HL-60 (cell line): ENCODE results near the gene SMURF2.

Source experiments
- DNase-seq, 2 experiments: peaks; one replicate each; pipeline ENCODE4 v3.0.0-alpha.2; 2010 to 2020; ENCODE audit warnings: low read depth in 1 of 2, low spot score in 1 of 2
- H3K27ac ChIP-seq: fragments of 250-450 bp; sonication (Bioruptor Pico); replicated peaks from 2 replicates; pipeline ENCODE4 v1.5.1; 2020; ENCODE audit warnings: mild to moderate bottlenecking, moderate library complexity
- H3K27me3 ChIP-seq: fragments of 250-450 bp; sonication (Bioruptor Pico); 2 replicates; pipeline ENCODE4 v1.5.1; 2021; ENCODE audit warnings: mild to moderate bottlenecking, moderate library complexity; ENCODE audit not compliant: insufficient read depth, poor library complexity, severe bottlenecking
- H3K4me3 ChIP-seq: replicated peaks from 2 replicates; pipeline ENCODE4 v1.5.1; 2011; ENCODE audit warnings: mild to moderate bottlenecking, control low read depth, low read length; ENCODE audit not compliant: insufficient read depth
- GABPA ChIP-seq: IDR thresholded peaks from 2 replicates; pipeline ENCODE4 v1.6.1; 2012; ENCODE audit warnings: low read depth
- POLR2AphosphoS5 ChIP-seq: IDR thresholded peaks from 2 replicates; pipeline ENCODE4 v1.6.1; 2012; ENCODE audit warnings: low read depth
- SPI1 ChIP-seq: IDR thresholded peaks from 2 replicates; pipeline ENCODE4 v1.6.1; 2012; ENCODE audit warnings: low read depth, mild to moderate bottlenecking, borderline replicate concordance
- TF ChIP-seq, protein P1 (sequence below): IDR thresholded peaks from one replicate; pipeline ENCODE4 v1.5.1; 2011; ENCODE audit warnings: low read length, control low read depth, inconsistent platforms; ENCODE audit not compliant: insufficient read depth
- TF ChIP-seq, protein P2 (sequence below): IDR thresholded peaks from 2 replicates; pipeline ENCODE4 v1.6.1; 2012; ENCODE audit warnings: low read depth; ENCODE audit not compliant: insufficient replicate concordance

SMURF2 gene

DNA sequence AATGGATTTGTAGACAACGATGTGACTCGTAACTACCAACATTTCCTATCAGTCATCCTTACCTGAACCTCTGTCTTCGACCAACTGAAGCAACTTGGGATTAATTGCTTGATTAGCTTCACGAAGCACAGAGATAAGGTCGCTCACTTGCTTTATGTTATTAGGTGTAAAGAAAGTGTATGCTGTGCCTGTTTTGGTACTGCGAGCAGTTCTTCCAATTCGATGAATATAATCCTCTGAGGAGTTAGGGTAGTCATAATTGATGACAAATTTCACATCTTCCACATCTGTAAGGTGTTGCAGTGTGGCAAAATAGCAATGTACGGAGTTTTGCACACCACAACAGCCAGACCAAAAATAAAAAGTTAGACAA is 161.6 kb downstream of the SMURF2 start:
- no peak overlapping the region for H3K27ac ChIP-seq
- TF ChIP-seq, protein P1, sequence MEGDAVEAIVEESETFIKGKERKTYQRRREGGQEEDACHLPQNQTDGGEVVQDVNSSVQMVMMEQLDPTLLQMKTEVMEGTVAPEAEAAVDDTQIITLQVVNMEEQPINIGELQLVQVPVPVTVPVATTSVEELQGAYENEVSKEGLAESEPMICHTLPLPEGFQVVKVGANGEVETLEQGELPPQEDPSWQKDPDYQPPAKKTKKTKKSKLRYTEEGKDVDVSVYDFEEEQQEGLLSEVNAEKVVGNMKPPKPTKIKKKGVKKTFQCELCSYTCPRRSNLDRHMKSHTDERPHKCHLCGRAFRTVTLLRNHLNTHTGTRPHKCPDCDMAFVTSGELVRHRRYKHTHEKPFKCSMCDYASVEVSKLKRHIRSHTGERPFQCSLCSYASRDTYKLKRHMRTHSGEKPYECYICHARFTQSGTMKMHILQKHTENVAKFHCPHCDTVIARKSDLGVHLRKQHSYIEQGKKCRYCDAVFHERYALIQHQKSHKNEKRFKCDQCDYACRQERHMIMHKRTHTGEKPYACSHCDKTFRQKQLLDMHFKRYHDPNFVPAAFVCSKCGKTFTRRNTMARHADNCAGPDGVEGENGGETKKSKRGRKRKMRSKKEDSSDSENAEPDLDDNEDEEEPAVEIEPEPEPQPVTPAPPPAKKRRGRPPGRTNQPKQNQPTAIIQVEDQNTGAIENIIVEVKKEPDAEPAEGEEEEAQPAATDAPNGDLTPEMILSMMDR: no peak
- TF ChIP-seq, protein P2, sequence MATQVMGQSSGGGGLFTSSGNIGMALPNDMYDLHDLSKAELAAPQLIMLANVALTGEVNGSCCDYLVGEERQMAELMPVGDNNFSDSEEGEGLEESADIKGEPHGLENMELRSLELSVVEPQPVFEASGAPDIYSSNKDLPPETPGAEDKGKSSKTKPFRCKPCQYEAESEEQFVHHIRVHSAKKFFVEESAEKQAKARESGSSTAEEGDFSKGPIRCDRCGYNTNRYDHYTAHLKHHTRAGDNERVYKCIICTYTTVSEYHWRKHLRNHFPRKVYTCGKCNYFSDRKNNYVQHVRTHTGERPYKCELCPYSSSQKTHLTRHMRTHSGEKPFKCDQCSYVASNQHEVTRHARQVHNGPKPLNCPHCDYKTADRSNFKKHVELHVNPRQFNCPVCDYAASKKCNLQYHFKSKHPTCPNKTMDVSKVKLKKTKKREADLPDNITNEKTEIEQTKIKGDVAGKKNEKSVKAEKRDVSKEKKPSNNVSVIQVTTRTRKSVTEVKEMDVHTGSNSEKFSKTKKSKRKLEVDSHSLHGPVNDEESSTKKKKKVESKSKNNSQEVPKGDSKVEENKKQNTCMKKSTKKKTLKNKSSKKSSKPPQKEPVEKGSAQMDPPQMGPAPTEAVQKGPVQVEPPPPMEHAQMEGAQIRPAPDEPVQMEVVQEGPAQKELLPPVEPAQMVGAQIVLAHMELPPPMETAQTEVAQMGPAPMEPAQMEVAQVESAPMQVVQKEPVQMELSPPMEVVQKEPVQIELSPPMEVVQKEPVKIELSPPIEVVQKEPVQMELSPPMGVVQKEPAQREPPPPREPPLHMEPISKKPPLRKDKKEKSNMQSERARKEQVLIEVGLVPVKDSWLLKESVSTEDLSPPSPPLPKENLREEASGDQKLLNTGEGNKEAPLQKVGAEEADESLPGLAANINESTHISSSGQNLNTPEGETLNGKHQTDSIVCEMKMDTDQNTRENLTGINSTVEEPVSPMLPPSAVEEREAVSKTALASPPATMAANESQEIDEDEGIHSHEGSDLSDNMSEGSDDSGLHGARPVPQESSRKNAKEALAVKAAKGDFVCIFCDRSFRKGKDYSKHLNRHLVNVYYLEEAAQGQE: no peak
- no peak for TF ChIP-seq GABPA
- no peak for TF ChIP-seq SPI1
- no peak for TF ChIP-seq POLR2AphosphoS5
- DNase-seq: peak in 1 of 2 experiments; percentile 39

DNA sequence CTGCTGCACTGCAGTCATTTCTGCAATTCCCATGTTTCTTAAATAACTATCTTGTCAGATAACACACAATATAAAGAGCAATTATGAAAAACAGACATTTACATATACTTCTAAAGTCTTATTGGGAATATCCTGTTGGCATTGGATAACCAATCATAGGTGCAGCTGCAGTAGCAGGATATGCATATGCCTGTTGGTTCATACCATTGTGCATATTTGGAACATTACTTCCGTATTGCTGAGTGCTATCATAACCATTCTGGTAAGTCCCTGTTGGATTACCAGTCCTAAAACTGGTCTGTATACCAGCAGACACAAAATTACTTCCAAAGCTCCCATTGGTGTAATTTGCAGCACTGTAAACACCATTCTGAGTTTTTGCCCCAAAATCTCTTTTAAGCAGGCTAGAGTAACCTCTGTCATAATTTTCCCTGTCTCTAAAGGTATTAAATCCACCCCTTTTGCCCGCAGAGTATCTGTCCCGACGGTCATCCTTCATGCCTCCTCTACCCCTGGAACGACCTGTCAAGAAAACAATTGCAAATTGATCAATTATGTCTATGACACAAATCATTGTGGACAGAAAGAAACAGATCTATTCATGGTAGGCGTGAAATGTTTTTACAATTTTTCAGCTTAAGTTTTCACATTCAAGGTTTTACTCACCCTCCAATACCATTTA is 162.2 kb downstream of the SMURF2 start:
- TF ChIP-seq, protein P2: no peak
- TF ChIP-seq SPI1: no peak
- TF ChIP-seq, protein P1: no peak
- no peak for TF ChIP-seq GABPA
- peak in 1 of 2 experiments; percentile 53 for DNase-seq
- H3K4me3 ChIP-seq: no peak overlapping the region
- no peak overlapping the region for H3K27ac ChIP-seq
- no peaks in the 10 kb centered on the region for H3K27me3 ChIP-seq

More for the DNA sequence above, 161.6 kb downstream of the SMURF2 start:
- Histone ChIP-seq H3K27me3 (no peaks in the 10 kb centered on the region), H3K4me3 (no peak overlapping the region)

DNA sequence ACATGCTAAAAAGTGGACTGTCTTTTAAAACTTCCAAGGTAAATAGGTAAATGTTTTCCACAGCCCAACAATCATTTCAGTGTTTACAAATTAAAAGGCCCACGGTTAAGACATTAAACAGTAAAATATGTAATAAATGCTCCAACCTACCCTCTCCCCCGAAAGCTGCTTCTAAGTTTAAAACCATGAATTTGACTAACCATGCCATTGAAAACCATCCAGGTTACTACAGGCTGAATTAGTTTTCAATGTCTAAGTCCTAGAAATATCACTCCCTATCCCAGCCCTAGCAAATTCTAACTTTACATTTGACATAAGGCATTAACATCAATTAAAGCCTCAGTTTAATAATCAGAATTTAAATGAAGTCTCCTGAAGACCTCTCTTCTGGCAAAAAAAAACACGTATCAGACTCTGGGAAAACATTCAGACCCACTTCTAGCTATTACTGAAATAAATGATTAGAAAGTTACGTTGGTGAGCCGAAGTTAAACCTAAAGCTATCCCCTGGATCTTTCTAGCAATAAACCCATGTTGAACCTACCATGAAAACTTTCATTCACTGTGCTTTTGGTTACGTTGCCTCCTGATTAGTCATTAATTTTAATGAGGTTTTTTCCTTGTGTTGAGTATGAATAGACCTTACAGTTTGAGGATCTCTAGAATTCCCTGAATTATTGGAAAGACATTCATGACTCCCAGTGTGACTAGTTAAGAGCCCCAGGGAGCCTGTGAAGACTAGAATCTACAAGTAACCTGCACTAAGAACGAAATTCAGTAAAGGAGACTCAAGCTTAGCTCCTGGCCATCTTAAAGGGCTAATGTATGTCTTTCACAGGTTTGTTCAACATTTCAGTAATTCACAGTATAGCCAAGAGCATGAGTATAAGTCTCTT is 163.6 kb downstream of the SMURF2 start:
- no peak for DNase-seq

More for the DNA sequence above, 163.6 kb downstream of the SMURF2 start:
- Histone ChIP-seq H3K4me3 (no peak overlapping the region), H3K27ac (no peak overlapping the region; the same call in 1 of the 2 replicates), H3K27me3 (no peaks in the 10 kb centered on the region)
- TF ChIP-seq GABPA (no peak), POLR2AphosphoS5 (peak; percentile 42), SPI1 (no peak)
- TF ChIP-seq, protein P2: no peak
